GM12891 (cell line): Measurements from ENCODE around the gene INPP4A.

Experiments
- POLR2A ChIP-seq: IDR thresholded peaks from 2 replicates; pipeline ENCODE4 v1.6.1; 2011; ENCODE audit warnings: low read depth, low read length, control low read depth
- TAF1 ChIP-seq: IDR thresholded peaks from 2 replicates; pipeline ENCODE4 v1.6.1; 2011; ENCODE audit warnings: low read depth, low read length, control low read depth

DNA sequence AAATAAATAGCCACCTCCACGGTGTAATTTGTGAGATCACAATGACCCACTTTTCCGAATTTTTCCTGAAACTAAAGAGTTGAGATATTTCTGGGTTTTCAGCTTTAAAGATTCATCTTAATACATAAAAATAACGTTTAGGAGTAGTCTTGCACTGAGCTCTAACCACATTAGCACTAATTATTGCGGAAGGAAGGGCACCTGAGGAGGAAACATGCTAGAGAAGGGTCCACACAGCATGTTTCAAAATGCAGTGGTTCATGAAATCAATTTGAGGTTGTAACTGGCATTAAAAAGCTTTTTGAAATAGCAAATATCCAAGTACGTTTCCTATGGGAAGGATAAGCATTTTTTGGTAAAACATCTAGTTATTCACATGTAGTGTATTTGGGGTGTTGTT is 8.4 kb downstream of the INPP4A start:
- TF ChIP-seq TAF1 (no peak), POLR2A (no peak)
